ENCODE measurements around the gene LHFPL2. TPM values are rescaled to one million over a fixed set of nuclear protein-coding genes. Genes with fewer than 3 reads are reported as not detected.

LHFPL2 gene
- total RNA-seq, 1 donor from 2014 or later, result 40.6 TPM

DNA sequence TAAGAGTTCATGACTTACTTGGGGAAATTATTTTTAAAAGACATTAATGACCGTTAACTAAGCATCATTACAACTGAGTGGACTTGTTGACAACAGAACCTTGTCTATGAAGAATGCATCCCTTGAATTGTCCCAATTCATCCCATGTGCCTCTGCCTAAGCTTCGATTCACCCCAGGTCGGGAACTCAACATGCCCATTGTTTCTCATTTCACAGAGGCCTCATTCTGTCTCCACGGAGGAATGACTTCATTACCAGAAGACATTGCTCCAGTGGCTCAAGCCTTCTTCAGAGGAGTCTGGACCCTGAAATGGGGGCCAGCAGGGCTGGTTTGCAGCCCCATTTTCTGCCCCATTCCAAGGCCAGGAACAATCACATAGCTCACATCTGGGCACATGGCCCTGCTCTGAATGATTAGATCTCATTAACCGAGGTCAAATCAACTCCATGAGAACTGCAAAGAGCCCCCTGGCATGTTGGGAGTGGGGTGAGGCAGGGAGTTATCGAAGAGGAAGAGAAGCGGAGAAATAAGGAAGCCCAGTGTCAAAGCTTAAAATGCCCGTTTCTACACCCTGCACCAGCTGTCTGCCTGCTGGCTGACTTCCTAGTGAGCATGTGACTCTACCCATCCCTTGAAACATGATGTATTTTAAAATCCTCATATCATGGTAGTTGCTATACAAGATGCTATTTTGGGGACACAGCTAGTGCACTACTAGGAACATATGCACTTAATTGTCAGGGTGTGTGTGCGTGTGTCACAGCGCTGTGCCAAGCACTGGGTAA is 137.3 kb downstream of the LHFPL2 start:
- intact Hi-C loops (cut with DNase I), result no loop called here
- TF ChIP-seq, protein P1, sequence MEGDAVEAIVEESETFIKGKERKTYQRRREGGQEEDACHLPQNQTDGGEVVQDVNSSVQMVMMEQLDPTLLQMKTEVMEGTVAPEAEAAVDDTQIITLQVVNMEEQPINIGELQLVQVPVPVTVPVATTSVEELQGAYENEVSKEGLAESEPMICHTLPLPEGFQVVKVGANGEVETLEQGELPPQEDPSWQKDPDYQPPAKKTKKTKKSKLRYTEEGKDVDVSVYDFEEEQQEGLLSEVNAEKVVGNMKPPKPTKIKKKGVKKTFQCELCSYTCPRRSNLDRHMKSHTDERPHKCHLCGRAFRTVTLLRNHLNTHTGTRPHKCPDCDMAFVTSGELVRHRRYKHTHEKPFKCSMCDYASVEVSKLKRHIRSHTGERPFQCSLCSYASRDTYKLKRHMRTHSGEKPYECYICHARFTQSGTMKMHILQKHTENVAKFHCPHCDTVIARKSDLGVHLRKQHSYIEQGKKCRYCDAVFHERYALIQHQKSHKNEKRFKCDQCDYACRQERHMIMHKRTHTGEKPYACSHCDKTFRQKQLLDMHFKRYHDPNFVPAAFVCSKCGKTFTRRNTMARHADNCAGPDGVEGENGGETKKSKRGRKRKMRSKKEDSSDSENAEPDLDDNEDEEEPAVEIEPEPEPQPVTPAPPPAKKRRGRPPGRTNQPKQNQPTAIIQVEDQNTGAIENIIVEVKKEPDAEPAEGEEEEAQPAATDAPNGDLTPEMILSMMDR (IDR thresholded peaks at IDR 0.05), result no peak
- H3K36me3 ChIP-seq, result no peaks in the 10 kb centered on the region
- peak overlapping the region; percentile 76 for H3K27ac ChIP-seq
- peak overlapping the region; percentile 63 for H3K4me3 ChIP-seq
- ATAC-seq (peak; percentile 39 to 48), DNase-seq (peak; percentile 63)
- peaks cover 45% of the 10 kb centered on the region for H3K4me1 ChIP-seq
- H3K9me3 ChIP-seq, result no peaks in the 10 kb centered on the region
- no peaks in the 10 kb centered on the region for H3K27me3 ChIP-seq (ENCODE audit: low read depth)

DNA sequence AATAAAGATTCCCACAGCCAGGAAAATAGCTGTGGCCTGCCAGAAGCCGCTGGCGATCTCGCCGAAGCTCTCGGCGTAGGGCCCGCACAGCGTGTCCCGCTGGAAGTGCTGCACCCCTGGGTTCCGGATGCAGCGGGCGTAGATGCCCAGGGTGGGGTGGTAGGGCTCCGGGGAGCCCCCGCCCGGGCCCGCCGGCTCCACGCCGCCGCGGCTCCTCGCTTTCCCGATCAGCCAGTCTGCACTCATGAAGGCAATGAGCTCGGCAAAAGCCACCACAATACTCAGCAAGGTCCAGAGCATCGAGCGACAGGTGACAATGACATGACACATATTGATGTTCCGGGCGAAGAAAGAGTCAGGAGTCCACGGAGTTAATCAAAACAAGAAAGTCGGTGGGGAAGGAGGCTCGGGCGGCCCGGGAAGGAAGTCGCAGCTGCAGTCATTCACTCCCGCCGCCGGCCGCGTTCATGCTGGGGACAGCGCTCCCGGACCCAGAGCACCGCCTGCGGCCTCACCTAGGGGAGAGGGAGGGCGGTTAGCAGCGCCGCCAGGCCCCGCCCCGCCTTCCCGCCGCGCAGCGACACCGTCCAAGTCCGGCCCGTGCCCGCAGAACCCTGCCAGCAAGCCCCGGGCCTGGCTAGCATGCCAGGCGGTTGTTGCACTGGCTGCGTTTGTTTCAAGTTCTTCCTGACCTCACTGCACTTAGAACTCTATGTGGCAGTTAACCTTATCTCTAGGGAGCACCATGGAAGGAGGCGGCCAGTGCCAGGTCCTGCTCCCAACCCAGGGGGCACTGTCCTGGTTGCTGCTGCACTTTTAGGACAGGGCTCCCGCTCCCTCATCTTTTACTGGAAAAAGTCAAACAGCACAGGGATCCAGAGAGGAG is 138.4 kb downstream of the LHFPL2 start:
- H3K27ac ChIP-seq, result peak overlapping the region; percentile 76
- intact Hi-C loops (cut with DNase I), result no loop called here
- no peaks in the 10 kb centered on the region for H3K27me3 ChIP-seq (ENCODE audit: low read depth)
- no peaks in the 10 kb centered on the region for H3K9me3 ChIP-seq
- TF ChIP-seq, protein P1 (IDR thresholded peaks at IDR 0.05), result peak; percentile 39
- H3K36me3 ChIP-seq, result no peaks in the 10 kb centered on the region
- ATAC-seq (peak; percentile 94), DNase-seq (peak; percentile 87)
- peak overlapping the region; percentile 63 for H3K4me3 ChIP-seq
- peaks cover 57% of the 10 kb centered on the region for H3K4me1 ChIP-seq

DNA sequence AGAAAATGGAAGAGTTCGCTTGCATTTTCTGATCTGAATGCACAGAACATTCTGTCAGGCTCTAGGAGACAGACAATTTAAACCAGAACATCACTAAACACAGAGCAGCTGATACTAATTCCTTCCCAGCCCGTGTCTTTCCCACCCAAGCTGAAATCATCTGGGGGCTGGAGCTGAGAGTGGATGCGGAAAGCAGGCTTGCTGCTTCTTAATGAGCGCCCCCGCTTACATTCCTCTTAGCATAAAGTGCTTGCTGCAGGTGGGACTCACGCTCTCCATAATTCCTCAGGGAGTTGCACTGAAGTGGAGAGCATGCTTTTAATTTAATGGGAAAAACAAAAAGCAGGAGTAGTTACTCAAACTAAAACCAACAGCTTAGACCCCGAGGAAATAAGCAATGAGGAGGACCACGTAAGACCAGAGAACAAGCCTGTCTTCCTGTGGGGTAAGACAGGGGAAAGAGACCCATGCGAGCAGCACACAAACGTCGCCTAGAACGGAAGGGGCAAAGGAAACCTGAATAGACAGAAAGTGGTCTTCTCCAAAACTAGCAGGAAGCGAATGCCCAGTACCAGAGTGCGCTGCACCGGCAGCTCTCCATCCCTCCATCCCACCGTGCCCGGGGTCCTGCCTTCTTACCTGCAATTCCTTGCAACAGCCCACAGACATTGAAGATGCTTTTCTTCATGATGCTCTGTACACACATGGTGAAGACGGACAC is 139.3 kb downstream of the LHFPL2 start:
- Histone ChIP-seq H3K27me3 (ENCODE audit: low read depth) (no peaks in the 10 kb centered on the region), H3K4me1 (peaks cover 65% of the 10 kb centered on the region), H3K36me3 (no peaks in the 10 kb centered on the region), H3K4me3 (peak overlapping the region; percentile 63), H3K27ac (peak overlapping the region; percentile 76), H3K9me3 (no peaks in the 10 kb centered on the region)
- ATAC-seq, result no peak
- TF ChIP-seq, protein P1 (IDR thresholded peaks at IDR 0.05), result no peak
- intact Hi-C loops (cut with DNase I), result no loop called here
- DNase-seq, result no peak

DNA sequence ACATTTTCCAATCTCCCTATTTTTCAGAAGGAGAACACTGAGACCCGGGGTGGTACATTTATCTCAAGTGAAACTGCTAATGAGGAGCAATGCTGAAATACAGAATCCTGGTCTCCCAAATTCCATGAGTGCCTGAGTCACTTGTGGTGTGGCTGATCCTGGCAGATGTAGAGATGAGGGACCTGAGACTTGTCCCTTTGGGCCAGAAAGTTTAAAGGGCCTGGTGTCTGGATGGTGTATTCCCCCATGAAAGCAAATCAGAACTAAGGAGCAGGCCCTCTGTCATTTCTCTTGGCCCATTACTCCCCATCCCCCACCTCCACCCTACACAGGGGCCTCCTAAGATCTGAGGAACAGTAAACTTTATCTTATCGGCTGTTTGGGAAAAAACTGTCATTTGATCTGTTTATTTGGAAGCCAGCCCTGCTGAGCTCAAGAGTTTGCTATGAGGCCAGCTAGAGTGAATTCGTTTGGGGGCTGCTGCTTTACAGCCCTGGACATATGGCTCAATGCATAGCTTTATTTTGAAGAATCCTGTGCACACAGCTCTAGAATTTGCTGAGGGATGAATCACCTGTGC is 140.3 kb downstream of the LHFPL2 start:
- Histone ChIP-seq H3K9me3 (no peaks in the 10 kb centered on the region), H3K27ac (peak overlapping the region; percentile 19), H3K36me3 (no peaks in the 10 kb centered on the region), H3K27me3 (ENCODE audit: low read depth) (no peaks in the 10 kb centered on the region), H3K4me3 (peak overlapping the region; percentile 63), H3K4me1 (peaks cover 70% of the 10 kb centered on the region)
- DNase-seq, result no peak
- TF ChIP-seq, protein P1 (IDR thresholded peaks at IDR 0.05), result no peak
- ATAC-seq, result no peak
- intact Hi-C loops (cut with DNase I), result no loop called here

DNA sequence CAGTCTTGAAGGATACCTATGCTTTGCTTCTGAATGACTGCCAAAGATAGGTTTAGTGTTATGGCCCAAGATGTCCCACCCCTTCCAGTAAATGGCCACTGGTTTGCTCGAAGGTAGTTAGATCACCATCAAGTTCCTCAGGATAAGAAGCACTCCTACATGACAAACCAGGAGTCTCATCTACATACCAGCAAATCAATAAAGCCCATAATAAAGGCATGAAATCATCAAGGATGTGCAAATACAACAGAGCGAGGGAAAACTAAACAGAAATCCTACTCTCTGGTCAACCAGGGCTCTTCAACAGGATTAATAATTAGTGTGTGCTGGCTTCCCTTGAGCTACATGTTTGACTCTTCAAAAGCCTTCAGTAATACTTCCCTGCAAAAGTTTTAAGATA is 141.0 kb downstream of the LHFPL2 start:
- Histone ChIP-seq H3K9me3 (no peaks in the 10 kb centered on the region), H3K36me3 (no peaks in the 10 kb centered on the region), H3K27me3 (ENCODE audit: low read depth) (no peaks in the 10 kb centered on the region), H3K4me1 (peaks cover 75% of the 10 kb centered on the region), H3K27ac (no peak overlapping the region), H3K4me3 (peak overlapping the region; percentile 63)
- DNase-seq (no peak), ATAC-seq (no peak)
- TF ChIP-seq, protein P1 (IDR thresholded peaks at IDR 0.05), result no peak
- intact Hi-C loops (cut with DNase I), result no loop called here
